DOHH2 (cell line): Measurements from ENCODE around the gene RS1.

ENCODE experiments used
- H3F3A ChIP-seq: fragments of 200-600 bp; sonication (generic), shearing (Covaris generic); 2 replicates; pipeline ENCODE4 v1.6.0; 2016; ENCODE audit warnings: antibody characterized with exemption, mild to moderate bottlenecking; ENCODE audit not compliant: control insufficient read depth, insufficient read depth
- H3K27ac ChIP-seq: fragments of 200-600 bp; sonication (generic); 2 replicates; pipeline ENCODE4 v1.5.1; 2014; ENCODE audit warnings: low read depth, mild to moderate bottlenecking, low read length, moderate library complexity
- H3K27me3 ChIP-seq: fragments of 200-600 bp; sonication (generic); 2 replicates; pipeline ENCODE4 v1.6.1; 2014; ENCODE audit warnings: mild to moderate bottlenecking, low read length, mixed read lengths; ENCODE audit not compliant: control insufficient read depth
- H3K36me3 ChIP-seq: fragments of 200-600 bp; sonication (generic); 2 replicates; pipeline ENCODE4 v1.6.1; 2014; ENCODE audit warnings: mild to moderate bottlenecking, low read length, moderate library complexity, mixed read lengths; ENCODE audit not compliant: control insufficient read depth
- H3K4me1 ChIP-seq: fragments of 200-600 bp; sonication (generic); 2 replicates; pipeline ENCODE4 v1.6.1; 2014; ENCODE audit warnings: mild to moderate bottlenecking, low read length, mixed read lengths; ENCODE audit not compliant: control insufficient read depth
- H3K4me2 ChIP-seq: fragments of 200-600 bp; sonication (generic); 2 replicates; pipeline ENCODE4 v1.6.0; 2014; ENCODE audit warnings: mild to moderate bottlenecking, low read length, moderate library complexity
- H3K4me3 ChIP-seq: fragments of 200-600 bp; sonication (generic); 2 replicates; pipeline ENCODE4 v1.5.1; 2014; ENCODE audit warnings: mild to moderate bottlenecking, low read length, mixed read lengths
- H3K79me2 ChIP-seq: fragments of 200-600 bp; sonication (generic); 2 replicates; pipeline ENCODE4 v1.6.1; 2014; ENCODE audit warnings: mild to moderate bottlenecking, low read length, mixed read lengths; ENCODE audit not compliant: control insufficient read depth
- H3K9me2 ChIP-seq: fragments of 200-600 bp; sonication (generic); replicated peaks from 2 replicates; pipeline ENCODE4 v1.6.1; 2014; ENCODE audit warnings: mild to moderate bottlenecking, low read length, mixed read lengths; ENCODE audit not compliant: control insufficient read depth
- H3K9me3 ChIP-seq: fragments of 200-600 bp; sonication (generic); 2 replicates; pipeline ENCODE4 v1.6.1; 2014; ENCODE audit warnings: antibody characterized with exemption, low read length, mixed read lengths; ENCODE audit not compliant: control insufficient read depth, insufficient read depth
- H4K20me1 ChIP-seq: fragments of 200-600 bp; sonication (generic); 2 replicates; pipeline ENCODE4 v1.6.0; 2014; ENCODE audit warnings: low read depth, mild to moderate bottlenecking, antibody characterized with exemption, low read length, moderate library complexity; ENCODE audit not compliant: control insufficient read depth, insufficient read depth
- CTCF ChIP-seq: fragments of 200-600 bp; sonication (generic); IDR thresholded peaks from one replicate; pipeline ENCODE4 v1.5.1; 2014; ENCODE audit warnings: antibody characterized with exemption, mild to moderate bottlenecking, low read depth, low read length; ENCODE audit not compliant: poor library complexity, severe bottlenecking
- EZH2phosphoT487 ChIP-seq: fragments of 200-600 bp; sonication (generic); IDR thresholded peaks from 2 replicates; pipeline ENCODE4 v1.6.1; 2017; ENCODE audit warnings: borderline replicate concordance, mild to moderate bottlenecking, antibody characterized with exemption, low read length, moderate library complexity, mixed read lengths

The RS1 gene

GRCh38 chrX:18613930-18614639, 57.8 kb downstream of the RS1 start:
- TF ChIP-seq EZH2phosphoT487 (no peak), CTCF (no peak)
- no peaks in the 10 kb centered on the region for H3K36me3 ChIP-seq
- H3K4me1 ChIP-seq = no peaks in the 10 kb centered on the region
- no peaks in the 10 kb centered on the region for H3K79me2 ChIP-seq
- H3K4me3 ChIP-seq = no peak overlapping the region
- H3K27me3 ChIP-seq = no peaks in the 10 kb centered on the region
- no peak overlapping the region for H3K27ac ChIP-seq
- no peaks in the 10 kb centered on the region for H3F3A ChIP-seq
- no peaks in the 10 kb centered on the region for H3K9me3 ChIP-seq
- H3K9me2 ChIP-seq = no peaks in the 10 kb centered on the region
- H3K4me2 ChIP-seq = no peak overlapping the region
- H4K20me1 ChIP-seq = no peaks in the 10 kb centered on the region

- H3K36me3 ChIP-seq = no peaks in the 10 kb centered on the region
- no peak overlapping the region for H3K27ac ChIP-seq
- TF ChIP-seq EZH2phosphoT487 (no peak), CTCF (no peak)
- H3F3A ChIP-seq = no peaks in the 10 kb centered on the region
- H3K4me2 ChIP-seq = no peak overlapping the region
- H3K9me3 ChIP-seq = no peaks in the 10 kb centered on the region
- no peak overlapping the region for H3K4me3 ChIP-seq
- no peaks in the 10 kb centered on the region for H3K9me2 ChIP-seq
- no peaks in the 10 kb centered on the region for H3K79me2 ChIP-seq
- H3K4me1 ChIP-seq = no peaks in the 10 kb centered on the region
- no peaks in the 10 kb centered on the region for H3K27me3 ChIP-seq
- H4K20me1 ChIP-seq = no peaks in the 10 kb centered on the region
These were observed 63.9 kb downstream of the RS1 start for GRCh38 chrX:18607966-18608365.

- TF ChIP-seq EZH2phosphoT487 = no peak
- no peak for TF ChIP-seq CTCF
- Histone ChIP-seq H3K4me3 (no peak overlapping the region), H3K36me3 (no peaks in the 10 kb centered on the region), H3K27me3 (no peaks in the 10 kb centered on the region), H3K79me2 (no peaks in the 10 kb centered on the region), H3K4me1 (no peaks in the 10 kb centered on the region), H4K20me1 (no peaks in the 10 kb centered on the region), H3K9me2 (no peaks in the 10 kb centered on the region), H3K27ac (no peak overlapping the region), H3K4me2 (no peak overlapping the region), H3F3A (no peaks in the 10 kb centered on the region), H3K9me3 (no peaks in the 10 kb centered on the region)
These were observed 73.5 kb downstream of the RS1 start for GRCh38 chrX:18598413-18598812.
